ENCODE data around the gene ZNF8. TPM values are rescaled to one million over a fixed set of nuclear protein-coding genes. Genes with fewer than 3 reads are reported as not detected.
"Not testable (repeated sequence)": the region's sequence is repeated elsewhere in the genome, so short reads cannot be mapped to it uniquely, and the experiment has no call there.

The ZNF8 gene
- total RNA-seq, 1 experiment from 2014 or later, result 9.4 TPM

- DNase-seq, result no peak
- Histone ChIP-seq H3K27me3 (ENCODE audit: control insufficient read depth, insufficient read depth, low read length) (no peaks in the 10 kb centered on the region), H3K36me3 (replicated peaks; ENCODE audit: control insufficient read depth, insufficient read depth, low read length) (peaks cover 3% of the 10 kb centered on the region), H3K4me3 (ENCODE audit: insufficient read depth, low read depth, low read length) (no peak overlapping the region)
These were observed 58.1 kb downstream of the ZNF8 start for GRCh38 chr19:58336820-58337219.

- Histone ChIP-seq H3K27me3 (ENCODE audit: control insufficient read depth, insufficient read depth, low read length) (no peaks in the 10 kb centered on the region), H3K4me3 (ENCODE audit: insufficient read depth, low read depth, low read length) (no peak overlapping the region), H3K36me3 (replicated peaks; ENCODE audit: control insufficient read depth, insufficient read depth, low read length) (peaks cover 3% of the 10 kb centered on the region)
- DNase-seq, result no peak
These were observed 59.6 kb downstream of the ZNF8 start for GRCh38 chr19:58338336-58338735.

GRCh38 chr19:58338825-58339558 lies 60.2 kb downstream of the ZNF8 start:
- H3K36me3 ChIP-seq (replicated peaks; ENCODE audit: control insufficient read depth, insufficient read depth, low read length), result peaks cover 3% of the 10 kb centered on the region
- no peaks in the 10 kb centered on the region for H3K27me3 ChIP-seq (ENCODE audit: control insufficient read depth, insufficient read depth, low read length)
- no peak overlapping the region for H3K4me3 ChIP-seq (ENCODE audit: insufficient read depth, low read depth, low read length)
- DNase-seq, result peak; percentile 91

- H3K36me3 ChIP-seq (replicated peaks; ENCODE audit: control insufficient read depth, insufficient read depth, low read length), result no peaks in the 10 kb centered on the region
- H3K4me3 ChIP-seq (ENCODE audit: insufficient read depth, low read depth, low read length), result no peak overlapping the region
- peaks cover 9% of the 10 kb centered on the region for H3K27me3 ChIP-seq (ENCODE audit: control insufficient read depth, insufficient read depth, low read length)
- DNase-seq, result peak; percentile 6
These were observed 66.8 kb downstream of the ZNF8 start for GRCh38 chr19:58345558-58345957.

- peak; percentile 100 for DNase-seq
- peaks cover 9% of the 10 kb centered on the region for H3K27me3 ChIP-seq (ENCODE audit: control insufficient read depth, insufficient read depth, low read length)
- H3K36me3 ChIP-seq (replicated peaks; ENCODE audit: control insufficient read depth, insufficient read depth, low read length), result no peaks in the 10 kb centered on the region
- H3K4me3 ChIP-seq (ENCODE audit: insufficient read depth, low read depth, low read length), result peak overlapping the region; percentile 93
These were observed 68.5 kb downstream of the ZNF8 start for GRCh38 chr19:58346961-58347929.

- H3K36me3 ChIP-seq (replicated peaks; ENCODE audit: control insufficient read depth, insufficient read depth, low read length); DNase-seq; H3K27me3 ChIP-seq (ENCODE audit: control insufficient read depth, insufficient read depth, low read length): not testable (repeated sequence)
- peak overlapping the region; percentile 93 for H3K4me3 ChIP-seq (ENCODE audit: insufficient read depth, low read depth, low read length)
These were observed 69.3 kb downstream of the ZNF8 start for GRCh38 chr19:58348080-58348479.

- H3K27me3 ChIP-seq (ENCODE audit: control insufficient read depth, insufficient read depth, low read length), result peaks cover 9% of the 10 kb centered on the region
- H3K36me3 ChIP-seq (replicated peaks; ENCODE audit: control insufficient read depth, insufficient read depth, low read length), result no peaks in the 10 kb centered on the region
- no peak for DNase-seq
- H3K4me3 ChIP-seq (ENCODE audit: insufficient read depth, low read depth, low read length), result no peak overlapping the region
These were observed 70.8 kb downstream of the ZNF8 start for GRCh38 chr19:58349590-58349989.

- no peak overlapping the region for H3K4me3 ChIP-seq (ENCODE audit: insufficient read depth, low read depth, low read length)
- H3K27me3 ChIP-seq (ENCODE audit: control insufficient read depth, insufficient read depth, low read length), result peaks cover 9% of the 10 kb centered on the region
- DNase-seq, result peak; percentile 55
- H3K36me3 ChIP-seq (replicated peaks; ENCODE audit: control insufficient read depth, insufficient read depth, low read length), result no peaks in the 10 kb centered on the region
These were observed 71.5 kb downstream of the ZNF8 start for GRCh38 chr19:58350001-58350861.

GRCh38 chr19:58350871-58351557 lies 72.3 kb downstream of the ZNF8 start:
- H3K27me3 ChIP-seq (ENCODE audit: control insufficient read depth, insufficient read depth, low read length), result peaks cover 9% of the 10 kb centered on the region
- no peak overlapping the region for H3K4me3 ChIP-seq (ENCODE audit: insufficient read depth, low read depth, low read length)
- DNase-seq, result peak; percentile 45
- H3K36me3 ChIP-seq (replicated peaks; ENCODE audit: control insufficient read depth, insufficient read depth, low read length), result no peaks in the 10 kb centered on the region

- peak; percentile 23 for DNase-seq
These were observed 72.8 kb downstream of the ZNF8 start for GRCh38 chr19:58351558-58351878.

GRCh38 chr19:58351990-58352755 lies 73.4 kb downstream of the ZNF8 start:
- Histone ChIP-seq H3K36me3 (replicated peaks; ENCODE audit: control insufficient read depth, insufficient read depth, low read length) (no peaks in the 10 kb centered on the region), H3K4me3 (ENCODE audit: insufficient read depth, low read depth, low read length) (no peak overlapping the region), H3K27me3 (ENCODE audit: control insufficient read depth, insufficient read depth, low read length) (peaks cover 2% of the 10 kb centered on the region)
- DNase-seq, result peak; percentile 25

More at GRCh38 chr19:58351558-58351878, 72.8 kb downstream of the ZNF8 start:
- Histone ChIP-seq H3K27me3 (ENCODE audit: control insufficient read depth, insufficient read depth, low read length) (peaks cover 8% of the 10 kb centered on the region), H3K36me3 (replicated peaks; ENCODE audit: control insufficient read depth, insufficient read depth, low read length) (no peaks in the 10 kb centered on the region), H3K4me3 (ENCODE audit: insufficient read depth, low read depth, low read length) (no peak overlapping the region)
